ENCODE measurements around the gene LAMTOR1.

The LAMTOR1 gene

GRCh38 chr11:72111300-72112142 lies 8.4 kb upstream of the LAMTOR1 start:
- peaks cover 18% of the 10 kb centered on the region for H3K4me1 Mint-ChIP-seq (ENCODE audit: low read depth)
- H3K9me3 Mint-ChIP-seq, result peaks cover 5% of the 10 kb centered on the region
- H3K4me3 Mint-ChIP-seq, result peak overlapping the region; percentile 92
- peaks cover 8% of the 10 kb centered on the region for H3K36me3 Mint-ChIP-seq (ENCODE audit: low read depth)
- H3K27me3 Mint-ChIP-seq (ENCODE audit: low read depth), result no peaks in the 10 kb centered on the region
- H3K27ac Mint-ChIP-seq, result peak overlapping the region; percentile 98

GRCh38 chr11:72105888-72106287 lies 2.8 kb upstream of the LAMTOR1 start, which contains the start of gene TOMT:
TOMT (plus strand) TSS chr11:72105924; CDS start chr11:72105952, 28 bp downstream.
- no peak within 1 kb of the TSS for H3K4me3 Mint-ChIP-seq
- H3K4me1 Mint-ChIP-seq (ENCODE audit: low read depth), result peaks cover 31% of the 10 kb centered on the region
- no peaks in the 10 kb centered on the region for H3K27me3 Mint-ChIP-seq (ENCODE audit: low read depth)
- peaks cover 14% of the 10 kb centered on the region for H3K36me3 Mint-ChIP-seq (ENCODE audit: low read depth)
- peak within 1 kb of the TSS; percentile 35 for H3K27ac Mint-ChIP-seq
- no peaks in the 10 kb centered on the region for H3K9me3 Mint-ChIP-seq

- H3K4me1 Mint-ChIP-seq (ENCODE audit: low read depth), result peaks cover 35% of the 10 kb centered on the region
These were observed 664 bp upstream of the LAMTOR1 start for GRCh38 chr11:72103754-72104167.

GRCh38 chr11:72102631-72102945 lies 509 bp downstream of the LAMTOR1 start:
- peak overlapping the region; percentile 89 for H3K27ac Mint-ChIP-seq
- H3K4me3 Mint-ChIP-seq, result peak overlapping the region; percentile 96
- peaks cover 23% of the 10 kb centered on the region for H3K36me3 Mint-ChIP-seq (ENCODE audit: low read depth)
- H3K4me1 Mint-ChIP-seq (ENCODE audit: low read depth), result peaks cover 37% of the 10 kb centered on the region
- H3K27me3 Mint-ChIP-seq (ENCODE audit: low read depth), result no peaks in the 10 kb centered on the region
- no peaks in the 10 kb centered on the region for H3K9me3 Mint-ChIP-seq

More at GRCh38 chr11:72103754-72104167, 664 bp upstream of the LAMTOR1 start:
- peak overlapping the region; percentile 96 for H3K4me3 Mint-ChIP-seq
- H3K27me3 Mint-ChIP-seq (ENCODE audit: low read depth), result no peaks in the 10 kb centered on the region
- peak overlapping the region; percentile 89 for H3K27ac Mint-ChIP-seq
- peaks cover 12% of the 10 kb centered on the region for H3K36me3 Mint-ChIP-seq (ENCODE audit: low read depth)
- H3K9me3 Mint-ChIP-seq, result no peaks in the 10 kb centered on the region

- peak overlapping the region; percentile 96 for H3K4me3 Mint-ChIP-seq
- peaks cover 37% of the 10 kb centered on the region for H3K4me1 Mint-ChIP-seq (ENCODE audit: low read depth)
- no peaks in the 10 kb centered on the region for H3K27me3 Mint-ChIP-seq (ENCODE audit: low read depth)
- no peaks in the 10 kb centered on the region for H3K9me3 Mint-ChIP-seq
- H3K27ac Mint-ChIP-seq, result peak overlapping the region; percentile 89
- H3K36me3 Mint-ChIP-seq (ENCODE audit: low read depth), result peaks cover 22% of the 10 kb centered on the region
These were observed 935 bp downstream of the LAMTOR1 start for GRCh38 chr11:72102162-72102561.

- Mint-ChIP-seq H3K27ac (peak overlapping the region; percentile 45), H3K9me3 (no peaks in the 10 kb centered on the region), H3K27me3 (ENCODE audit: low read depth) (no peaks in the 10 kb centered on the region), H3K4me3 (no peak overlapping the region), H3K4me1 (ENCODE audit: low read depth) (peaks cover 37% of the 10 kb centered on the region), H3K36me3 (ENCODE audit: low read depth) (peaks cover 26% of the 10 kb centered on the region)
These were observed 2.6 kb downstream of the LAMTOR1 start for GRCh38 chr11:72100462-72100861.

GRCh38 chr11:72100009-72100408 lies 3.1 kb downstream of the LAMTOR1 start:
- Mint-ChIP-seq H3K4me1 (ENCODE audit: low read depth) (peaks cover 40% of the 10 kb centered on the region), H3K36me3 (ENCODE audit: low read depth) (peaks cover 31% of the 10 kb centered on the region)

GRCh38 chr11:72098741-72099140 lies 4.4 kb downstream of the LAMTOR1 start:
- Mint-ChIP-seq H3K9me3 (no peaks in the 10 kb centered on the region), H3K27ac (no peak overlapping the region), H3K4me1 (ENCODE audit: low read depth) (peaks cover 35% of the 10 kb centered on the region), H3K36me3 (ENCODE audit: low read depth) (peaks cover 39% of the 10 kb centered on the region), H3K4me3 (no peak overlapping the region), H3K27me3 (ENCODE audit: low read depth) (no peaks in the 10 kb centered on the region)

More at GRCh38 chr11:72100009-72100408, 3.1 kb downstream of the LAMTOR1 start:
- Mint-ChIP-seq H3K4me3 (no peak overlapping the region), H3K27ac (no peak overlapping the region), H3K27me3 (ENCODE audit: low read depth) (no peaks in the 10 kb centered on the region), H3K9me3 (no peaks in the 10 kb centered on the region)

GRCh38 chr11:72091292-72091691 lies 11.8 kb downstream of the LAMTOR1 start:
- Mint-ChIP-seq H3K4me3 (no peak overlapping the region), H3K4me1 (ENCODE audit: low read depth) (peaks cover 15% of the 10 kb centered on the region), H3K9me3 (no peaks in the 10 kb centered on the region), H3K27ac (no peak overlapping the region), H3K27me3 (ENCODE audit: low read depth) (no peaks in the 10 kb centered on the region), H3K36me3 (ENCODE audit: low read depth) (peaks cover 16% of the 10 kb centered on the region)

- Mint-ChIP-seq H3K4me3 (no peak overlapping the region), H3K27ac (no peak overlapping the region), H3K4me1 (ENCODE audit: low read depth) (peaks cover 16% of the 10 kb centered on the region), H3K27me3 (ENCODE audit: low read depth) (no peaks in the 10 kb centered on the region), H3K9me3 (no peaks in the 10 kb centered on the region), H3K36me3 (ENCODE audit: low read depth) (peaks cover 8% of the 10 kb centered on the region)
These were observed 14.9 kb downstream of the LAMTOR1 start for GRCh38 chr11:72088076-72088808.

- H3K9me3 Mint-ChIP-seq, result no peaks in the 10 kb centered on the region
- no peak overlapping the region for H3K4me3 Mint-ChIP-seq
- no peak overlapping the region for H3K27ac Mint-ChIP-seq
- H3K4me1 Mint-ChIP-seq (ENCODE audit: low read depth), result peaks cover 22% of the 10 kb centered on the region
- peaks cover 9% of the 10 kb centered on the region for H3K36me3 Mint-ChIP-seq (ENCODE audit: low read depth)
- H3K27me3 Mint-ChIP-seq (ENCODE audit: low read depth), result no peaks in the 10 kb centered on the region
These were observed 17.3 kb downstream of the LAMTOR1 start for GRCh38 chr11:72085621-72086351.

GRCh38 chr11:72084965-72085364 lies 18.1 kb downstream of the LAMTOR1 start:
- no peak overlapping the region for H3K4me3 Mint-ChIP-seq
- peaks cover 10% of the 10 kb centered on the region for H3K36me3 Mint-ChIP-seq (ENCODE audit: low read depth)
- peaks cover 27% of the 10 kb centered on the region for H3K4me1 Mint-ChIP-seq (ENCODE audit: low read depth)
- no peak overlapping the region for H3K27ac Mint-ChIP-seq
- H3K27me3 Mint-ChIP-seq (ENCODE audit: low read depth), result no peaks in the 10 kb centered on the region
- H3K9me3 Mint-ChIP-seq, result no peaks in the 10 kb centered on the region

GRCh38 chr11:72084076-72084475 lies 19.0 kb downstream of the LAMTOR1 start:
- Mint-ChIP-seq H3K27me3 (ENCODE audit: low read depth) (no peaks in the 10 kb centered on the region), H3K4me1 (ENCODE audit: low read depth) (peaks cover 29% of the 10 kb centered on the region), H3K36me3 (ENCODE audit: low read depth) (peaks cover 10% of the 10 kb centered on the region), H3K4me3 (no peak overlapping the region), H3K27ac (no peak overlapping the region), H3K9me3 (no peaks in the 10 kb centered on the region)

GRCh38 chr11:72083414-72083813 lies 19.7 kb downstream of the LAMTOR1 start:
- Mint-ChIP-seq H3K27ac (peak overlapping the region; percentile 8), H3K36me3 (ENCODE audit: low read depth) (peaks cover 10% of the 10 kb centered on the region), H3K4me3 (no peak overlapping the region)

More at GRCh38 chr11:72083414-72083813, 19.7 kb downstream of the LAMTOR1 start:
- Mint-ChIP-seq H3K9me3 (no peaks in the 10 kb centered on the region), H3K27me3 (ENCODE audit: low read depth) (no peaks in the 10 kb centered on the region), H3K4me1 (ENCODE audit: low read depth) (peaks cover 33% of the 10 kb centered on the region)
